ENCODE measurements around the gene WDSUB1.

Gene WDSUB1

GRCh38 chr2:159224061-159224813, 62.3 kb downstream of the WDSUB1 start:
- DNase-seq, result no peak

- no peak for DNase-seq
These were observed 67.0 kb downstream of the WDSUB1 start for GRCh38 chr2:159219394-159219998.

GRCh38 chr2:159218389-159218788, 68.1 kb downstream of the WDSUB1 start:
- no peak for DNase-seq

GRCh38 chr2:159217676-159218075, 68.8 kb downstream of the WDSUB1 start:
- DNase-seq, result no peak

- no peak for DNase-seq
These were observed 71.4 kb downstream of the WDSUB1 start for GRCh38 chr2:159215116-159215515.

DNA sequence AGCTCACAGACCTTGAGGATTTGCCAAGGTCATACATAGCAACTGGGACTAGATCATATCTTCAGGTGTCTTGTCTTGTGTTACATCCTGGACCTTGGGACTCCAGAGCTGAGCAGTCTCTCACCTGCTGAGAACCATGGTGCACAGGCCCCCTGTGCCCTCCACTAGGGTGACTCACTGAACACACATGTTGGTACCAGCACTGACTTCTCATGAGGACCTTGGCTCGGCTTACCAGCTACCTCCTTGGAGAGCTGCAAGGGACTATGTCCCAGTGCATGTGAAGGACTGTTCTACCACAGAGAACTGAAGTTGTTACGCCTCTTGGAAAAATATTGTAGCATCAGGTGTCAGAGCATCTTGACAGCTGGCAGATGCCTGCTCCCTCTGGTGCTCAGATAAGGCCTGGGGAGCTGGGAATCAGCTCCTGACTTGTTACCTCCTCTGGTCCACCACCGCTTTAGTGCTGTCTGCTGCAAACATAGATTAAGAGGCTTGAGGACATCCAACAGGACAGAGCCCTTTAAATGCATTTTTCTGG, 72.1 kb downstream of the WDSUB1 start:
- no peak for DNase-seq

DNA sequence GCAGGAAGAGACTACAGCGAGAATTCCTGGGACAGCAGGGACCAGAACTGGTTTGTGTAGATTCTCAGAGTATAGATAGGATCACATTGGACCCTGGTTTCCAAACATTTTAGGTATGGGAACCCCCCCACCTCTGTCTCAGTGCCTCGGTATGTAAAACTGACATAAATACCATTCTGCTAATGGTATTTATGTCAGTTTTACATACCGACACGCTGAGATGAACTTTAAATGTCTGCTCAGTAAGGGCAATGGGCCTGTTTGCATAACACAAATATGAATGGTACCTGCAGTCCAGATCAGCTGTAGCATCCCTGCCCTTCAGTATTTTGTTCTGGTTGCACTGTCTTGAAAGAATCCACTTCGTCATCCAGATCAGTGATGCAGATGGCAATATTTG, 73.2 kb downstream of the WDSUB1 start:
- DNase-seq, result no peak

DNA sequence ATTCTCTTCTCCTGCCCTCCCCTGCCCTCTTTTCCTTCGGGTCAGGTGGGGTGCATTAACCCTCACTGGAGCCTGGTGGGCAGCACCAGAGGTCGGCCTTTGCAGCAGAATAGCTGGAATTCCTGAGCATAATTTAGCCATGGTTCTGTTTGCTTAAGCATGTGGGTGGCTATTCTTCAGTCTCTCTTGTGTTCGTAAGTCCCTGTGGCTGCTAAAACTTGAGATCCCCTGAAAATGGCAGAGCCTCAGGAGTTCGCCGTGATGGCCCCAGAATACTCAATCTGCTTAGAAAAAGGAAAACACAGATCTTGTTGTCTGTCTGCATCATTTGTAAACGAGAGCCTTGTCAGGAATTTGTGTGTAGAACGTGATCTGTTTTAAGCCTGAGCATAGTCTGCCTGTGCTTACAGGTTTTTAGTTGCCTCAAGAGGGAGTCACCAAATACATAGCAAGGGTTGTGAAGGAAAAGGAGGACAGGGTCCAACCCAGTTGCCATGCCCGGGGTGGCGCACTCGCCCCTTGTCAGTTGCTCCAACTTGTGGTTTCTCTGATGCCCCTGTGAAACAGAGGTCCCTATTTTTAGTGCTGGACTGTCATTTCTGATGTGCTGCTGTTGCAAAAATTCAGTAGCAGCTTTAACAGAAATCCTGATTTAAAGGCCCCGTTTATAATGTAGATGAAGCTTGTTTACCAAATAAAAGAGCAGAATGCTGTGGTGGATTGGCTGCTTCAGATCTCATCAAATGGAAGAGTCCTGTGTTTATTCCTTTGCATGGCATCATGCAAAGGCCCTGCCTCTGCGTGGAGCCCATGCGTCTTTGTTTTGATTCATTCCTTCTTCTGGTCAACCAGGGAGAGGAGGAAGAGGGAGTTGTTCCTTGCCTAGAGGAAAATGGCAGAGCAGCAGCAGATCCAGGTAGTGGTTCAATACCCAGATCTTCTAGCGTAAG, 74.8 kb downstream of the WDSUB1 start:
- DNase-seq, result no peak

- DNase-seq, result no peak
These were observed 76.9 kb downstream of the WDSUB1 start for GRCh38 chr2:159209341-159210306.

- DNase-seq, result no peak
These were observed 78.1 kb downstream of the WDSUB1 start for GRCh38 chr2:159208438-159208837.

DNA sequence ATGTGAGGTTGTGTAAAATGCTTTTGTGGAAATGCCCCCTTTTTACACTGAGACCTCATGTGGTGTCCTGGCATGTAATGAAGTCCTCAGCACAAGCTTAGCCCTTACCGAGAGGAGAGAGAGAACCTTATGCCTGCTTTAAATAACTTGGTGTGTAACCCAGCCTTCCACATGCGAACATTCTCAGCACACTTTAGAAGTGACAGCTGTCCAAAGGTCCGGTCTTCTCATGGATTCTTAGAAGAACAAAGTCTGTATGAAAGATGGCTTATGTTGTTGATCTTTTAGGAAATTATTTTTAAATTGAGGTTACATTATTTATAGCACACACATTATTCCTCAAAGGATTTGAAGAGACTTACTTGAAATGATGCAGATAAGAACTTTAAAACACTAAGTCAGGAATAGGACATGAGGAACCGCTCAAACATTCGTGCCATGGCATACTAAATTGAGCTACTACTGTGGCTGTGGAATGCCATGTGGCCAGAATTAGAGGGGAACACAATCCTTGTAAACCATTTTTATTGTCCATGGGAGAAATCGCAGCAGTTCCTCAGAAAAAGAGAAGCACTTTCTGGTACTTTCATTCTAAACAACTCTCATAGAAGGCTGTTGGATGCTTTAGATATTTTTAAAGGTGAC, 79.6 kb downstream of the WDSUB1 start:
- DNase-seq, result no peak

- no peak for DNase-seq
These were observed 81.9 kb downstream of the WDSUB1 start for GRCh38 chr2:159204381-159205144.

DNA sequence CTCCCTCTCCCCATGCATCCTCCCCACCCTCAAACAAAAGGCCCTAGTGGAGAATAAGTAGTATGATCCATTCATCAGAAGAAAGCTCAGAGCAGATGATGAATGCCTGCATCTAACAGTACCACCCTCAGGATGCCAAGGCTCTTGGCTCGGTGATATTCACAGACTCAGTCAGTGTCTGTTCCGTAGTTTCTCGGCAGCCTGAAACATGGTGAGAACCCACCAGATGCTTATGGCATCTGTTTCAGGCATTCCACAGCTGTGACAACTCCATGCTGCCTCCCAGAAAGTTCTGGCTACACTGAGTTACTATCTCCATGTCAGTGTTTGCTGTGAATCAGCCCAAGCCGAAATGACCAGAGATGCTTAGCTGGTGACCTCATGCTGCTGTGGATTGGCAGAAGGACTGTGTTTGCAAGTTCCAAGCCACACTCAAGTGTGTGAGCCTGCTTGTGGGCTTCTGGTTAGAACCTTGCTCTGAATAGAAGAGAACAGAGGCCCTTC, 83.9 kb downstream of the WDSUB1 start:
- no peak for DNase-seq

DNA sequence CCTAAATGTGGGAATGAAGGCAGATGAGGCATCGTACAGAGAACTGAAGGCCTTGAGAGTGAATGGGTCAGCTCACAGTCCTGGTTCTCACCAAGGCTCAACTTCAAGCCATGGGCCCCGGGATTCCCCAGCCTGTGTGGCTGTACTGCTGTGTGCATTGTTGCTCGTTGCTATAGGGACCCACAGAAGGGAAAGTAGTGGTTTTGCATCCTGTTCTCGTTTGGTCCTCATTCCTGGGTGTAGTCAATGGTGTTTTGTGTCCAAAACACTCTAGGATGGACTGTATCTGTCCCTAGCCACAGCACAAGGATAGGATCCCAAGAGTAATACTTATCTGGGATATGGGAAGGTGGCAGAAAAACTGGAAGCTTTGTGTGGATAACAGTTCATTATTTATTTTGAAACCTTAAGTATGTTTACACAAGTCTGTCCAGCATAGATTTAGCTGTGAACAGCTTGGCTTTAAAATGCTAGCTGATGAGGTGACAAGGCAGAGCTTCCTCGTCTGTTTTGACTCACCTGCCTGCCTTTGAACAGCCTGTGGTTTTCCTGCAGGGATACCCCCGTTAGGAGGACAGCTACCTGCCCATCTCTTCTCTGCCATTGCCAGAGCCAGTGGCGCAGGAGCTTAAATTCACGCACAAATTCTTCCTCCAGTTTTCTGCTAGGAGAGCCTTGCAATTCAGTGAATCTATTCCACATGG, 85.0 kb downstream of the WDSUB1 start:
- DNase-seq, result no peak

GRCh38 chr2:159200498-159200897, 86.0 kb downstream of the WDSUB1 start:
- DNase-seq, result no peak

DNA sequence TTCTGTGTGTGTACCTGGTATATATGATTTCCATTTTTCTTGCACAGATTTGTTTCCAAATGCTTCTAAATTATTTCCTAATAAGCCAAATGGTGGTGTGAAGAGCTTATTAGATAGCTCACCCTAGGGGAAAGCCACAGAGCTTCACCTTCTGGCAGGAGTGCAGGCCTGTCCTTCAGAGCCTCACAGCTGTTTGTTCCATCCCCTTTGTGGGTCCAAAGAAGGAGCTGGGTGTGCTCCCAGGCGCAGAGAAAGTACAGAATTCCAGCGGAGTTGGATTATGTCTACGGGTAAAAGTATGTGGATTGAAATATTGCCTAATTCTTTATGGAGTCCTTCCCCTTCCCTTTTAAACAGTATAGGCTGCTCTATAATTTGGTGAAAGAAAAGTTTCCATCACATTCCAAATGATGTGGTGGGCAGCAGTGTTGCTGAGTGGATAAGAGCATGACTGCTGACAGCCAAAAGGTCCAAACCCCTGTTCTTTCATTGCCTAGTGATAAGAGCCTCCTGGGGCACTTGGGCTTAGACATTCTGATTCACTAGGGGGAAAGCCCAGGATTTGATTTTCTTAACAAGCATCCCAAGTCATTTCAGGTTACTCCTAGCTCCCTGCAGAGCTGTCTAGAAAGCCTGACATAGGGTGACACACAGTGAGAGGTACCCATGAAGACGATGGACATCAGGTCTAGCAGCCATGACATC, 86.6 kb downstream of the WDSUB1 start:
- DNase-seq, result no peak

DNA sequence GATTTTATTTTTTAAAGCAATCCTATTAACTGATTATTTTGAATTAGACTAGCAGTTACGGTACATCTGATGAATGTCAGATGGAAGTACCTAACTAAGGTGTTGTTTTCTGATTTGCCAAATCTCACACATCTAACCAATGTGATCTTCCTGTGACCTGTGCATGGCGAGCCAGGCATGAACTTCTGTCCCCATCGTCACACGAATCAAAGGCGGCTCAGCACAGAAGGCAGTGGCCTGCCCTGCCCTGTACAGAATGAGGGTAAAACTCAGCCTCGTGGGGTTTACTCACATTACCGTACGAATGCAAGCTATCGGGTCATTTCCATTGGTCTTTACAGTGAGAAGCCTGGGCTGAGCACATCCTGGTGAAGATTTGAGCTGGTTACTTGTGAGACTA, 87.3 kb downstream of the WDSUB1 start:
- no peak for DNase-seq

DNA sequence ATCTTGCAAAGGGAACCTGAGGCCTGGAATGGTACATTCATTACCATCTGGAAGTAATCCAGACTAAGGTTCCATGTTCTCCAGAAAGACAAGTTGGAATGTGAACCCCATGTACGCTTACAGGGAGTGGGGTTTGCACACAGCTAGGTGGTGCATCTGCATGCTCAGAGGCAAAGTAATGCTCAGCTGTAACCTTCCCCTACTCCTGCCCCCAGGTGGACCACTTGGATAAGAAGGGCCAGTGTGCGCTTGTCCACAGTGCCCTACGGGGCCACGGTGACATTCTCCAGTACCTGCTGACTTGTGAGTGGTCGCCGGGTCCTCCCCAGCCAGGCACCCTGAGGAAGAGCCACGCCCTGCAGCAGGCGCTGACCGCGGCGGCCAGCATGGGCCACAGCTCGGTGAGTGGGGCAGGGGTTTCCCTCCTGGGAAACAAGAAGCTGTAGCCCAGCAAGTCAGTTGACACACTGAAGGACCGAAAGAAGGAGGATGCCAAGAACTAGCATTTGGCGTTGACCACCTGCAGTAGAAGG, 90.0 kb downstream of the WDSUB1 start:
- no peak for DNase-seq

GRCh38 chr2:159195697-159196096, 90.8 kb downstream of the WDSUB1 start:
- DNase-seq, result no peak

All from activated CD4-positive, alpha-beta T cell treated with anti-CD3 and anti-CD28 coated beads for 1 hour (primary cell).